Adipose tissue (tissue), 3 donors: ENCODE results near the gene ARPP21. TPM values are rescaled to one million over a fixed set of nuclear protein-coding genes. Genes with fewer than 3 reads are reported as not detected.

Source experiments
- H3K27ac ChIP-seq: one replicate; pipeline ENCODE4 v1.5.1; 2013; ENCODE audit warnings: low read depth, low read length
- WGBS, 3 donors: extraction: QIAGEN DNeasy Blood & Tissue Kit; methylation state at CpG; one replicate each; pipeline ENCODE4 v1.1.7; 2013; 5-methylcytosine and 5-hydroxymethylcytosine counted together
- polyA plus RNA-seq, 3 donors: library from polyadenylated mRNA; stranded (reverse); fragments of 200-250 nt; gene quantifications; one replicate each; pipeline ENCODE4 v1.2.3, GENCODE V29; 2013
- donor health status: healthy with polysubstance abuse.
- donor health status: Bipolar disorder and iron deficiency.
- donor health status: healthy.

Gene ARPP21
- polyA plus RNA-seq, 3 donors: 0.13 to 3.5 (median 0.16) TPM

GRCh38 chr3:35640190-35641165 lies 1.2 kb downstream of the ARPP21 start:
- no peak overlapping the region for H3K27ac ChIP-seq
- 43 to 61% (median 59%) methylated on average over 10 of the region's 10 CpGs for WGBS, 3 donors

DNA sequence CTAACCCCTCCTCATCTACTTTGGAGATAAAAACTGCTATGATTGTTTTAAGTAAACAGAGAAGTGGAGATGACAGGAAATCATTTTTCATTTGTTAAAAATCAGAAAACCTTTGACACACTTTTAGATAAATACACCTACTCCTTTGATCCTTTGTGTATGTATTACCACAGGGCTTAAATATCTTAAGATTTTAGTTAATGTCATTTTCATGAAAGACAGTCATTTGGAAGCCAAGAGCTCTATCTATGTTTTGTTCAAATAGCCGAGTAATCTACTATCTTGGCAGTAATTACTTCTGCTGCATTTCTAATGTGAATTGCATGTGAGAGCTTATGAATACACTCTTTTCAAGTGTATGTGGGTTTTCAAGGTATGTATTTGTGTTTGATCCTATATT lies 2.0 kb downstream of the ARPP21 start:
- no peak overlapping the region for H3K27ac ChIP-seq
- 23 to 58% (median 49%) methylated on average over 1 of the region's 1 CpG for WGBS, 3 donors

DNA sequence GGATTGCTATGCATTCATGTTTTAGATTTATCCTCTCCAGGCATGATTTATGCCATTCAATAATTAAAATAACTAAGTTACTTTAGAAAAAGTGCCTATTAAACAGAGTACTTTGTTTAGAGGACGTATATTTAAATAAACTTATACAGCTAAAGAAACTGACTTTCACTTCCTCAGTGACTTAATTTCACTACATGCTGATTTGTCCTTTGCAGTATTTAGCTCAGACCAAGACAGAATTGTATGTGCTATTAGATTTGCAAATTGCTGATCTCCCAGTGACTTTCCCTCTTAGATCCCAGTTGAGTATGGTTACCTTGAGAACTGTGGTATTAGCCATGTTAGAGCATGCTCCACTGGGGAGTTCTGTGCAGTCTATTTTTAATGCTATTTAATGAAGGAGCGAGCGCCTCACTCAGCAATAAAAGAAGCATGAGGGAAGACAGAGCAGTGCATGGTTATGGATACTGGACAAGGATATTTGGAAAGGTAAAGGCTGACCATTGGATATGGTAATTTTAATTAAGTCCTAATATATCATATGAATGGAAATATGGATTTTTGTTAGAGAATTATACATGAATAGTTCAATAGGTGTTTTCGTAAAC lies 2.7 kb downstream of the ARPP21 start:
- no peak overlapping the region for H3K27ac ChIP-seq
- WGBS, 3 donors: 78 to 90% (median 87%) methylated on average over 4 of the region's 4 CpGs

DNA sequence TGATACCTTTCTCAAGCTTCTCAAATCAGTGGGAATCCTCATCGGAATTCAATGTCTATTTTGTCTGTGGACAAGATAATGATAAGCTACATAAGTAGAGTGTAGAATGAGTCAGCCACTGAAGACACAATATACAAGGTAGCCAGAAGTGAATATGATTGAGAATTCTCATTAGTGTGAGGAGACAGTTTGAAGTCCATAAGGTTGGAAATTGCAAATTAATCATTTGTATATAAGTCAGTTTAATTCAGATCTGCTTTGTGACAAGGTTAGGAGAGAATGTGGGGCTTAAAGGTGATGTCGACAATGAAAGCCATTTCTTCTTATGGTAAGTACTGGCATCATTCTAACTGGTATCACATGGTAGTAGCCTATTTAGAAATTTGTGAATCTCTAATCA lies 4.2 kb downstream of the ARPP21 start:
- no peak overlapping the region for H3K27ac ChIP-seq
- WGBS, 3 donors: 60 to 83% (median 77%) methylated on average over 2 of the region's 2 CpGs

GRCh38 chr3:35644451-35644850 lies 5.1 kb downstream of the ARPP21 start:
- 65 to 89% (median 89%) methylated on average over 2 of the region's 2 CpGs for WGBS, 3 donors
- no peak overlapping the region for H3K27ac ChIP-seq

DNA sequence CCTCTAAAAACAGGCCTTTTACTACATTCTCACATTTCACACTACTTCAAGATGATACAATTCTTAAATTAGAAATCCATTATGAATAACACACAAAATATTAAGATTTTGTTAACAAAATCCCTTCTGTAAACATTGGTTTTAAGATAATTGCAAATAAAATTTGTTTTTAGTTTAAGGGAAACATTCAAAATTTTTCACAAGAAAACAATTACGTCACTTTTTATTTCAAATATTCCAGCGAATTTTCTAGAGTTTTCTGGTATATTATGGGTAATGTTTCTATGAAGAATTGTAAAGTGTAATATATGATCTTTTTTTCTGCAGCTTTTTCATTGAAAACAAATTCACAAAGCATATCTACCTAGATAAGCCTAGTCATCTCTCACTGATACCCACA lies 5.9 kb downstream of the ARPP21 start:
- no peak overlapping the region for H3K27ac ChIP-seq
- 65 to 82% (median 79%) methylated on average over 2 of the region's 2 CpGs for WGBS, 3 donors

GRCh38 chr3:35646081-35646480 lies 6.8 kb downstream of the ARPP21 start:
- no peak overlapping the region for H3K27ac ChIP-seq
- 69 to 86% (median 82%) methylated on average over 4 of the region's 4 CpGs for WGBS, 3 donors

- no peak overlapping the region for H3K27ac ChIP-seq
- WGBS, 3 donors: 72 to 90% (median 90%) methylated on average over 4 of the region's 4 CpGs
These were observed 8.1 kb downstream of the ARPP21 start for GRCh38 chr3:35647461-35647860.

- no peak overlapping the region for H3K27ac ChIP-seq
- WGBS, 3 donors: 54 to 68% (median 66%) methylated on average over 2 of the region's 2 CpGs
These were observed 9.0 kb downstream of the ARPP21 start for GRCh38 chr3:35648347-35648746.

DNA sequence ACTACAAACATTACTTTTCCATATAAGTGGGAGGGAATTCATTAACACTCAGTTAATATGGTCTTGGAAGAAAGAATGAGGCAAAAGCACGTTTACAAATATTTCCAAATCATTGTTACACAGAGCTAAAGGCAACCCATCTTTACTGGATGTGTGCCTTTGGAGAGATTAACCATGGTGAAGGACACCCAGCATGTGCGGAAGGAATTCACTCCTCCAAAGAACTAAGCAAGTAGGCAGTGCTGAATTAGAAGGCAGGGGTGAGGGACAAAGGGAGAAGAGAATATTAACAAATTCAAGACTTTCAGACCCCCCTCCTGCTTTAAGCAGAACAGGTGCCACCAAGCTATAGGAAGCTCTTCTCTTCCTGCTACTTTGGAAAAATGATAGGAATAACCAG lies 10.1 kb downstream of the ARPP21 start:
- H3K27ac ChIP-seq: no peak overlapping the region
- 68 to 84% (median 80%) methylated on average over 2 of the region's 2 CpGs for WGBS, 3 donors

DNA sequence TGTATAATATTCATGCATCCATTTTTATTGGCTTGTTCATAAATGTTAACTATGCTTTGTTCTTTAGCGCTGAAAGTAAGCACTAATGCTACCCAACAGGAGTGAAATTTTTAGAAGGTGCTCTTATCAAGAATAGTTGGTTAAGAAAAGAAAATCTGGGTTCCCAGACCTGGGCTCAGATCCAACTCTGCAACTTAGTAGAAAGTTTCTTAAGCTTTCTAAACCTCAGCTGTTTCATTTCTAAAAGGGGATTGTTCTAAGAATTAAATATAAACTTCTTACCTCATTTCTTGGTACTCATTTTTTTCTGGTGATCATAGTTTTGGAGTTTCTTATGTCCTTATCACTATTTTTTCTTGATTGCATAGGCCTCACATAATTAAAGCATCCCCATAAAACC lies 12.1 kb downstream of the ARPP21 start:
- no peak overlapping the region for H3K27ac ChIP-seq
- WGBS, 3 donors: 82 to 88% (median 84%) methylated on average over 1 of the region's 1 CpG

GRCh38 chr3:35651851-35652250 lies 12.5 kb downstream of the ARPP21 start:
- no peak overlapping the region for H3K27ac ChIP-seq
- WGBS, 3 donors: 47 to 66% (median 55%) methylated on average over 1 of the region's 1 CpG

GRCh38 chr3:35653347-35653746 lies 14.0 kb downstream of the ARPP21 start:
- no peak overlapping the region for H3K27ac ChIP-seq
- WGBS, 3 donors: 87 to 92% (median 91%) methylated on average over 7 of the region's 7 CpGs

- 39 to 54% (median 41%) methylated on average over 5 of the region's 5 CpGs for WGBS, 3 donors
- H3K27ac ChIP-seq: no peak overlapping the region
These were observed 15.2 kb downstream of the ARPP21 start for GRCh38 chr3:35654476-35654875.

DNA sequence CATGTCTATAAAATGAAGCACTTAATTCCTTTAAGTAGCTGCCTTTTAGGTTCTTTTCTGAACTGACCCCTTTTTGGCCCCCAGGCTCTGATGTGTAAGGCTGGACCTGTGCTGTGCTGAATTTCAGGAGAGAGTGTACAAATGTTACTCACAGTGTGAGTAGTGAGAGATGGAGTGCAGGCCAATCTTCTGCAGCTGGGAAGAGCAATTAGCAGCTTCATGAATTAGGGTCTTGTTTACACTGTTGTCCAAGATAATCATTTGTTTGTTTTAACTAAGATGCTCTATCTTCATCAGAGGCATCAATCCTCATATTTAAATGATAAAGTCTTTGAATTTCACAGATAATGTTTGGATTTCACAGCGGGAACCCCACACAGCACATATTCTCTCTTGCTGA lies 19.4 kb downstream of the ARPP21 start:
- H3K27ac ChIP-seq: no peak overlapping the region
- 83 to 93% (median 90%) methylated on average over 1 of the region's 1 CpG for WGBS, 3 donors

GRCh38 chr3:35659768-35660167 lies 20.4 kb downstream of the ARPP21 start:
- H3K27ac ChIP-seq: no peak overlapping the region

- 57 to 63% (median 62%) methylated on average over 10 of the region's 10 CpGs for WGBS, 3 donors
- H3K27ac ChIP-seq: no peak overlapping the region
These were observed 24.1 kb downstream of the ARPP21 start for GRCh38 chr3:35663471-35663870.

DNA sequence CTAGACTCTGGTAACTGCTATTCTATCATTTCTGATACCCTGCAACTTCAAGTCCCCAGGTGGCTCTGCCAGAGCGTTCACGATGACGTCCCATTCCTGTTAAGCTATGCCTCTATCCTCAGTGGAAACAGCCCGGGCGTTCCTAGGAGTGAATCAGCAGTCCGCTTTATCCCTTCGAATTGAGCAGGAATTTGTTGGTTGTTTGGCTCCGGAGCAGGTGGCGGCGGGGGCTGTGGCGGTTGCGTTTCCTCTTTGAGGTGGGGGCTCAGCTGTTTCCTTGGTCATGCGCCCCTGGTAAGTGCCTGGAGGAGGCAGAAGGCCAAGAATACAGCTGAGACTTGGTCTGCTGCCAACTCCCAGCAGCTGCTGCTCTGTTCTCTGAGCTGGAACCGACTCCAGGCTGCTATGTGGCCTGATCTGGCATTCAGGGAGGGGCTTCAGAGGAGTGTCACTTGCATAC lies 25.2 kb downstream of the ARPP21 start:
- no peak overlapping the region for H3K27ac ChIP-seq
- 1 to 16% (median 7%) methylated on average over 14 of the region's 14 CpGs for WGBS, 3 donors

- WGBS, 3 donors: 47 to 77% (median 56%) methylated on average over 3 of the region's 3 CpGs
These were observed 26.2 kb downstream of the ARPP21 start for GRCh38 chr3:35665390-35666055.

More at GRCh38 chr3:35665390-35666055, 26.2 kb downstream of the ARPP21 start:
- no peak overlapping the region for H3K27ac ChIP-seq
